CD4-positive, alpha-beta T cell treated with Interleukin-4 for 4 hours (primary cell): ENCODE data around the gene MTCH2.
"Not testable (repeated sequence)": the region's sequence is repeated elsewhere in the genome, so short reads cannot be mapped to it uniquely, and the experiment has no call there.

Source experiments
- DNase-seq: peaks from one replicate; pipeline ENCODE4 v3.0.0-alpha.2; 2020

Gene MTCH2

DNA sequence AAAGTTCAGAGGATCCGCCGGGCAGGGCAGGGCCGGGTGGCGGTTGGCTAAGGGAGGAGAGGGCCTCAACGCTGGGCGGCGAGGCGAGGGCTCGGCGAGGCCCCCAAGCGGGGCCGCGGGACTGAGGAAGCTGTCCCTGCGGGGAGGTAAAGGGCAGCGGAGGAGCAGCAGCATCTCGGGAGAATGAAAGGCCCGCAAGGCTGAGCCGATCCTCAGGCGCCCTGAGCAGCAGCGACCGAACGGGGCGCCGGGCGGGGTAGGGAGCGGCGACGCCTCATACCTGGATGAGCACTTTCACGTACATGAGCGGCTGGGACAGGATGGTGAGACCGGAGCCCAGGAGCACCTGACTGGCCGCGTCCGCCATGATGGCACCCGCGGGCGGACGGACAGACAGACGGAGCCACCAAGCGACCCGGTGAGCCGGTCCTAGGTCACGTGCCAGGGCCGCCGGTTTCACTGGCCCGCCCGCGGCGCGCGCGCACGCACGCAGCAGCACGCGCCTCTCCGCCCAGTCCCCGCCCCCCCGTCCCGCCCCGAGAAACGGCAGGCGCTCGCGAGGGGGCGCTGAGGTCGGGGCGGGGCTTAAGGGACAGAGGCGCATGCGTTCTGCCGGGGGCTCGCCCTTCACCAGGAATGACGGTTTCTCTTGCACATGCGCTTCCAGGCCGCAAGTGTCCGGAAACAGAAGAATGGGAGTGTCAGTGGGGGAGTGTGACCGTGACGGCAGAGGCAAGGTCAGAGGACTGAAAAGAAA is at the start of gene MTCH2:
Gene MTCH2 (minus strand): TSS at position 461 of the 757 bp plus-strand sequence. CDS start 94 bp downstream, at position 367.
- peak; percentile 95 for DNase-seq

- DNase-seq: no peak
Measured at GRCh38 chr11:47691979-47692378, 49.6 kb upstream of the MTCH2 start.

DNA sequence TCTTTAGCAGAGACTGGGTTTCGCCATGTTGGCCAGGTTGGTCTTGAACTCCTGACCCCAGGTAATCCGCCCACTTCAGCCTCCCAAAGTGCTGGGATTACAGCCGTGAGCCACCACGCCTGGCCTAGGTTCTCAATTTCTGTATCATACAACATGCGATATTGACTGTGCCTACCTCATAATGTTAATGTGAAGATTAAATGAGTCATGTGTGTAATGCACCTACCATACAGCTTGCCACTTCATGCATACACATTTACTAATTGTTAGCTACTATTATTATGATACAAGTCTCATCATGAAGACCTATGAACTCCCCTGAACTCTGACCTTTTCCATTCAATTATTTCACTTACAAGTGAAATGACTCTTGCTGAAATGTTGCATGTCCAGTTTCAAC is 47.1 kb upstream of the MTCH2 start:
- DNase-seq: no peak

DNA sequence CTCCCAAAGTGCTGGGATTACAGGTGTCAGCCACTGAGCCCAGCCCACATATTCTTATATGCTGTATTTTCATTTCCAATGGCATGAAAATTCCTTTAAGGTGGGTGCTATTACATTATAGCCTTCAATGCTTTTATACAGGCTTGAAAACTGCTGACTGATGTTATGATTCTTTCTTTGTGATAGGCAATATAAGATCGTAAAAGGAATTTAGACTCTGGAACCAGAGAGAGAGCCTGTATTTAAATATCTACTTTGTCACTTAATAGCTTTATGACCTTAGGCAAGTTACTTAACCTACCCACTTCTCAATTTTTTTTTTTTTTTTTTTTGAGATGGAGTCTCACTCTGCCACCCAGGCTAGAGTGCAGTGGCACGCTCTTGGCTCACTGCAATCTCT is 46.6 kb upstream of the MTCH2 start:
- DNase-seq: no peak

DNA sequence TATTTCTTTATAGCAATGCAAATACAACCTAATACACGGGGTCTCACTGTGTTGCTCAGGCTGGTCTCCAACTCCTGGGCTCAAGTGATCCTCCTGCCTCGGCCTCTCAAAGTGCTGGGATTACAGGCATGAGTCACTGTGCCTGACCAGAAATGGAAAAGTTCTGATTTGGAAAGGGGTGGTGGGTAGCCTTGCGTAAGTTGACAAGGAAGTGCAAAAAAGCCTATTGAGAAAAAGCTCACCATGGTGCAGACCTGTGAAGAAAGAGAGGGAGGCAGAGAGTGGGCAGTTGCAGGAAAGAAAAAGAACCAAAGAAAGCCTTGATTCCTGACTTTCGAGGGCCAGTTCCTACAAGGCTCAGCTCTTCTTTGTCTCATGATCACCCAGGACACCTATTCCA is 45.8 kb upstream of the MTCH2 start:
- no peak for DNase-seq

DNA sequence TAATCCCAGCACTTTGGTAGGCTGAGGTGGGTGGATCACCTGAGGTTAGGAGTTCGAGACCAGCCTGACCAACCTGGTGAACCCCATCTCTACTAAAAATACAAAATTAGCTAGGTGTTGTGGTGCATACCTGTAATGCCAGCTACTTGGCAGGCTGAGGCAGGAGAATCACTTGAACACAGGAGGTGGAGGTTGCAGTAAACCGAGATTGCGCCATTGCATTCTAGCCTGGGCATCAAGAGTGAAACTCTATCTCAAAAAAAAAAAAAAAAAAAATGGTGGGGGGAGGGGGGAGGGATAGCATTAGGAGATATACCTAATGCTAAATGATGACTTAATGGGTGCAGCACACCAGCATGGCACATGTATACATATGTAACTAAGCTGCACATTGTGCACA is 44.3 kb upstream of the MTCH2 start:
- DNase-seq: not testable (repeated sequence)

DNA sequence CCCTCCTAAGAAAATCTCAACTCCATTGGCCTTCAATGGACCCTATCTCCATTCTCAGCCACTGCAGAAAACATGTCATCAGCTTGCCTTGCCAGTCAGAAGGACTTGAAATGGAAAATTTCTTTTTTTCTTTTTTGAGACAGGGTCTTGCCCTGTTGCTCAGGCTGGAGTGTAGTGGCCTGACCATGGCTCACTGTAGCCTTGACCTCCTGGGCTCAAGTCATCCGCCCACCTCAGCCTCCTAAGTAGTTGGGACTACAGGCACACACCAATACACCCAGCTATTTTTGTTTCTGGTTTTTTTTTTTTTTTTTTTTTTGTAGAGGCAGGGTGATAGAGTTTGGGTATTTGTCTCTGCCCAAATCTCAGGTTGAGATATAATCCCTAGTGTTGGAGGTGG is 43.8 kb upstream of the MTCH2 start:
- DNase-seq: no peak

GRCh38 chr11:47675851-47676250 is 33.5 kb upstream of the MTCH2 start:
- no peak for DNase-seq

DNA sequence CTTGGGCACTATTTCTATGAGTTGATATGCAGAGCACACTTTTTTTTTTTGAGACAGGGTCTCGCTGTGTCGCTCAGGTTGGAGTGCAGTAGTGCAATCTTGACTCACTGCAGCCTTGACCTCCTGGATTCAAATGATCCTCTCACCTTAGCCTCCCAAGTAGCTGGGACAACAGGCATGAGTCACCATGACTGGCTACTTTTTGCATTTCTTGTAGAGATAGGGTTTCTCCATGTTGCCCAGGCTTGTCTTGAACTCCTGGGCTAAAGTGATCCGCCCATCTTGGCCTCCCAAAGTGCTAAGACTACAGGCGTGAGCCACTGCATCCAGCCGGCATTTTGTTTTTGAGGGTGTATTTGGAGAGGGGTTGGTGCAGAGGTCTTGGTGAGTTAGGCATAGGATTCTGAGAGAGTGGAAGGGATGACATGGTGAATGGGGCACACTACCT is 29.9 kb upstream of the MTCH2 start:
- no peak for DNase-seq

DNA sequence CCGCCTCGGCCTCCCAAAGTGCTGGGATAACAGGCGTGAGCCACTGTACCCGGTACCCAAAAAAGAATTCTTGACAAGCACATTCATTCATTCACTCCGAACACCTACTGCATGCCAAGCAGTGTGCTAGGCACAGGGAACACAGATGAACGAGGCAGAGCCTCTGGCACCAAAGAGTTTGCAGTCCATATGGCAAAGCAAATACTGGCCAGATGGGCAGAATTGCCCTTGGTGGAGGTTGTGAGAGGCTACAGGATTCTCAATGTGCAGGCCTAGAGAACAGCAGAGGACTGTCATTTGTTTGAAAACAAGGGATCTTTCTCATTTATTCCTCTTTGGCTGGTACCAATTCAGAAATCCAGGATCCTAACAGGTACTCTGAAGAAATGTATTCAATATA is 27.5 kb upstream of the MTCH2 start:
- no peak for DNase-seq

GRCh38 chr11:47668665-47669064 is 26.3 kb upstream of the MTCH2 start:
- DNase-seq: no peak

- no peak for DNase-seq
Measured at GRCh38 chr11:47667555-47667954, 25.2 kb upstream of the MTCH2 start.

- DNase-seq: no peak
Measured at GRCh38 chr11:47667135-47667534, 24.8 kb upstream of the MTCH2 start.

DNA sequence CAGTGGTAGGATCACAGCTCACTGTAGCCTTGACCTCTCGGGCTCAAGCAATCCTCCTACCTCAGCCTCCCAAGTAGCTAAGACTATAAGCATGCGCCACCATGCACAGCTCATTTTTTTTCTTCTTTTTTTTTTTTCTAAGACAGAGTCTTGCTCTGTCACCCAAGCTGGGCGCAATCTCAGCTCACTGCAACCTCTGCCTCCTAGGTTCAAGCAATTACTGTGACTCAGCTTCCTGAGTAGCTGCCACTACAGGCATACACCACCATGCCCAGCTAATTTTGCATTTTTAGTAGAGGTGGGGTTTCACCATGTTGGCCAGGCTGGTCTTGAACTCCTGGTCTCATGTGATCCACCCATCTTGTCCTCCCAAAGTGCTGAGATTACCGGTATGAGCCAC is 22.6 kb upstream of the MTCH2 start:
- not testable (repeated sequence) for DNase-seq

- no peak for DNase-seq
Measured at GRCh38 chr11:47661245-47661644, 18.9 kb upstream of the MTCH2 start.

- no peak for DNase-seq
Measured at GRCh38 chr11:47659276-47659675, 16.9 kb upstream of the MTCH2 start.

- DNase-seq: no peak
Measured at GRCh38 chr11:47656260-47656885, 14.0 kb upstream of the MTCH2 start.

DNA sequence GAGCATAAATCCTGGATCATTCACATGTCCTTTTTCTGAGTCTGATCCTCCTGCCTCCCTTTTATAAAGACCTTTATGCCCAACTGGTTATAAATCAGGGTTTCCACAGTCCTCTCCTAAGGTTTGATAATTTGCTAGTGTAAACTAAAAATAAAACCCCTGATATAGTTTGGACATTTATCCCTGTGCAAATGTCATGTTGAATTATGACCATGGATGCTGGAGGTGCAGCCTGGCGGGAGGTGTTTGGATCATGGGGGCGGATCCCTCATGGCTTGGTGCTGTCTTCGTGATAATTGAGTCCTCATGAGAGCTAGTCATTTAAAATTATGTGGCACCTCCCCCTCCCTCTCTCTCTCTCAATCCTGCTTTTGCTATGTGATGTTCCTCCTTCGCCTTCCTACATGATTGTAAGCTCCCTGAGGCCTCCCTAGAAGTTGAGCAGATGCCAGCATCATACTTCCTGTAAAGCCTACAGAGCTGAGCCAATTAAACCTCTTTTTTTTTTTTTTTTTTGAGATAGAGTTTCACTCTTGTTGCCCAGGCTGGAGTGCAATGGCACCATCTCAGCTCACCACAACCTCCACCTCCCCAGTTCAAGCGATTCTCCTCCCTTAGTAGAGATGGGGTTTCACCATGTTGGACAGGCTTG is 9.6 kb upstream of the MTCH2 start:
- no peak for DNase-seq

DNA sequence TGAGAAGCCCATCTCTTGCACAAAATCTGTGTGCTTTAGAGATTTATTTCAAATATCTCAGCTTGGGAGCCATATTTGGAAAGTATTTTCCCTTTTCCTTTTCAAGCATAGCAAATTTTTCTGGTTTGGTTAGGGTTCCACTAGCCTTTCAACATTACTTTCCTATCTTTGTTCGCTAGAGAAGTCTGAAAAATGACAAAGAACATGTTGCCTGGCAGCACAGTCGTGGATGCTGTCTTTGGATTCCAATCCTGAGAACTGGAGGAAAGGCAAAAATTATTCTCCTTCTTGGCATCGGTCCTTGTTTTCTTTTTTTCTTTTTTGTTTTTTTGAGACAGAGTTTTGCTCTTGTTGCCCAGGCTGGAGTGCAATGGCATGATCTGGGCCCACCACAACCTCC is 6.9 kb upstream of the MTCH2 start:
- no peak for DNase-seq

DNA sequence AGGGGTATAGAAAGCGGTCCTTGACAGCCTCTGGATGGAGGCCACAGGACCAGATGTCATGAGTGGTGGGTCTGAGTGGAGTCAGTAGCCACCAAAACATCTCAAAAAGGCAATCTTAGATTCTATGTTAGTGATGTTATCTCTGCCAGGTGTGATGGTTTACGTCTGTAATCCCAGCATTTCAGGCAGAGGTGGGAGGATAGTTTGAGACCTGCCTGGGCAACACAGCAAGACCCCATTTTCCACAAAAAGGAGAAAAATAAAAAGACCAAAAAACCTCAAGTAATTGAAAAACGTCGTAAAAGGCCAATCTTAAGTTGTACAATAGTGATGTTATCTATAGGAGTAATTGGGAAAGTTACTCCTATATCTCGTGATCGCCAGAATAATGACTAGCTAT is 3.7 kb upstream of the MTCH2 start:
- no peak for DNase-seq

- DNase-seq: no peak
Measured at GRCh38 chr11:47645500-47645899, 3.1 kb upstream of the MTCH2 start.

DNA sequence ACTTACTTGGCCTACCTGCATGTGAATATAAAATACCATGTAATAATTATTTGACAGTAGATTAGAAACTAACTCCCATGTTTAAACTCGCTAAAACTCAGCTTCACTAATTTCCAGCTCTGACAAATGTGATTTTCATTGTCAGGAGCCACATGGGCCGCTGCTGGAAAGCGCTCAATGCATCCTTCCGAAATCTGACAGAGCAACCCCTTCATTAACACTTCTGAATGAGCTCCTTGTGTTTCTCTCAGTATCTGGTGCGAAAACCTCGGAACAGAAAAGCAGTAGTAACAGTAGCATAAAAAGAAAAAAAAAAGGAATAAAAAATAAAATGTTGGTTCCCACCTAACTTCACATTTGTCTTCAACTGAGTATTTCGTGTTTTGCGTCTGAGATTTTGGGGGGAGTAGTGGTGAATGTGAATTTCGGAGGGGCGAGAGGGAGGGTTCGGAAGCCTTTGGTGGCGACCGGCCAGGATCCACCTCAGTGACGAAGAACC is 710 bp downstream of the MTCH2 start:
- DNase-seq: no peak

- DNase-seq: not testable (repeated sequence)
Measured at GRCh38 chr11:47640506-47640905, 1.9 kb downstream of the MTCH2 start.

GRCh38 chr11:47636331-47636730 is 6.0 kb downstream of the MTCH2 start:
- DNase-seq: not testable (repeated sequence)
